Stimulated activated CD8-positive, alpha-beta memory T cell treated with anti-CD3 and anti-CD28 coated beads, Interleukin-4, amount 100 ng/mL, for 48 hours (primary cell): Measurements from ENCODE around the gene ZIM2.
"Not testable (repeated sequence)": the region's sequence is repeated elsewhere in the genome, so short reads cannot be mapped to it uniquely, and the experiment has no call there.

ENCODE experiments used
- DNase-seq: peaks from one replicate; pipeline ENCODE4 v3.0.0-alpha.2; 2020

ZIM2 gene

DNA sequence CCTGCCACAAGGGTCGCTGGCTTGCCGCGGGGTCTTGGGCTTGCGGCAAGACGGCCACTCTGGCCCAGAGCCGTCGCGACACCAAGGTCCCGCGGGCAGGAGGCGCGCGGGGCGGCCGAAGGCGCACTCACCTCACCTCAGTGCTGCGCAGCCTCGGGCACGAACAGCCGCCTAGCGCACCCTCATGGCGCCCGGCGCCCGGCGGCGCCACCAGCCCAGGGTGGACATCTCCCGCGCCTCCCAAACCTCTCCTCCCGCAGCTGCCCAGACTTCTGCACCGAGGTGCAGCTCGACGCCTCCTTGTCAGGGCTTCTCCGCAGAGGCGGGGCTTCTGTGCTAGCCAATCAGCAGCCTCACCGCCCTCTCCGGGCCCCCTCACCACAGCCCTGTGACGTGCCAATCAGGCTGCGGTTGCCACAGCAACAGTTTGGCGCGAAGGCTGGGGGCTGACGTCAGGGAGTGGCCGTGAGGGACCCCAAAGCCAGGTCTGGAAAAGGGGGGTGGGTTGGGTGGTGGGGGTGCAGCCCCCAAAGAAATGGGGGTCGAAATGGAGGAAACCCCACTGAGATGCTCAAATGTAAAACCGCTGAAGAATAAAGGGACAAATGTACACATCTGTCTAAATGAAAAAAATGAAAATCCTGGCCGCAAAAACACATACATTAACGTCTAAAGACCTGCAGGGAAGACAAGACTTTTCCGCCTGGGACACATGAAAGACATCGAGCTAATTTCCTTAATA lies at the start of gene ZIM2, which contains the start of gene PEG3:
Gene ZIM2 (minus strand): TSS at position 276 of the 742 bp plus-strand sequence. CDS start 16,449 bp downstream, outside the sequence.
Gene PEG3 (minus strand): TSS at position 276 of the 742 bp plus-strand sequence. CDS start 16,071 bp downstream, outside the sequence.
- no peak for DNase-seq

- DNase-seq, result no peak
These were observed 44.9 kb upstream of the ZIM2 start for GRCh38 chr19:56885173-56885985.

DNA sequence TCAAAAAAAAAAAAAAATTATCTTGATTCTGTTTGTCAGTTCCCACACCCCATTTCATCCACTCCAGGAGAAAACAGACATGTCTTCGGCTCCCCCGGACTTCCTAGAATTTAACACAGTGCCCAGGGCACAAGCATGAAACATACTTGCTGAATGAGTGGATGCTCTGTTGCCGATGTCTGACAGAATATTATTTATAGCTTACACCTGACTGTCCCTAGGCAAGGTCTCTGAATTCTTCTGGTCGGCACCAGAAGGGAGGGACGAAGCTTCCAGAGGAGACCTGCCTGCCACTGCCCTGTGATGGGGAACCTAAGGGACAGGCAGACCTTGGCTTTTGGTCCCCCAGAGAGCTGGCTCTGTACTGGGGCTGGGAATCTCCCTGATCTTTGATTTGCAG lies 43.9 kb upstream of the ZIM2 start:
- no peak for DNase-seq

DNA sequence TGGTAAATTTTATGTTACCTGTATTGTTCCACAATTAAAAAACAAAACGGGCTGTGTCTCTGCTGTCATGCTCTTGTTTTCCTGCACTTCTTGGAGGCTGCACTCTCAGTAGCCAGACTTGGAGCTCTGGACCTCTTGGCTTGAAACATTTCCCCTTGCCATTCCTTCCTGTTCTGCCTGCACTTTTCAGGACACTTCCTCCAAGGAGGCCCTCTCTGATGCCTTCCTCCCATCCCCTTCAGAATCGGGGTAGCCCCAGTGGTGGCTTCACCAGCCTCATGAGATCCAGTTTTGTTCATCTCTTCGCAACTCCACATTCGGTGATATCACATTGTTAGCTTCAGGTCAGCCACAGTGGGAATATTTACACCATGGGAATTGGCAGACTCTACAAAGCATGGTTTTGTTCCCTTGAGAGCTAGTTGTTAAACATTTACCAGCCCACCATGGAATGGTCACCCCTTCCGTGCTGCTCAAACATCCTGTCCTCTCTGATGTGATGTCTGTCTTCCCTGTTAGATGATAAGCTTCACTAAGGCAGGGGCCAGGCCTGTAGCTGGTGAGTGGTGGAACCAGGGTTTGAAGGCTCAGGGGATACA lies 40.2 kb upstream of the ZIM2 start:
- no peak for DNase-seq

DNA sequence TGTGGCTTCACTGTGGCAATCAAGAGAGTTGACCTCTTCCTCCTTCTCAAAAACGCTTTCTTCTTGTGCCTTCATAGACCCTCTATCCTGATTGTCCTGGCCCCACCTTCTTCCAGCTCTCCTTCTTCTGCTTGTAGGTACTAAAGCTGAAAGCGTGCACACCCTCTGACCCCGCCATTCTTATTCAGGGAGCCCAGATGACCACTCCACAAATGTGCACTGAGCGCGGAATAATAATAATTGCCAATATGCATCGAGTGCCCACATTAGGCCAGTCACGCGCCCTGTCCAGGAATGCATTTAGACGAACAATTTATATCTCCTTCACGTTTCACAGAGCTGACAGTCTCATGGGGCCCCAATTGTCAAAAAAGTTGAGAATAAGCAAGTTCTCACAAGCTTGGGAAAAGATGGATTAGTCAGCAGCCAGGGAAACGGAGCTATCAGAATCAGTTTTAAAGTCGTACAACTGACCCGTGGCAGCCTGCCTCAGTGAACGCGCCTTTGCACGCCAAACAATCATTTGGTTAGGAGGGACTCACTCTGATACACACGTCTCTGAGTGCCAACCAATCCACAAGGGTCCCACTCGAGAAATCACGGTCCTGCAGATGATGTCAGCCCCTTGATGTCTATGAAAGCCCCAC lies 36.7 kb upstream of the ZIM2 start:
- DNase-seq, result no peak

DNA sequence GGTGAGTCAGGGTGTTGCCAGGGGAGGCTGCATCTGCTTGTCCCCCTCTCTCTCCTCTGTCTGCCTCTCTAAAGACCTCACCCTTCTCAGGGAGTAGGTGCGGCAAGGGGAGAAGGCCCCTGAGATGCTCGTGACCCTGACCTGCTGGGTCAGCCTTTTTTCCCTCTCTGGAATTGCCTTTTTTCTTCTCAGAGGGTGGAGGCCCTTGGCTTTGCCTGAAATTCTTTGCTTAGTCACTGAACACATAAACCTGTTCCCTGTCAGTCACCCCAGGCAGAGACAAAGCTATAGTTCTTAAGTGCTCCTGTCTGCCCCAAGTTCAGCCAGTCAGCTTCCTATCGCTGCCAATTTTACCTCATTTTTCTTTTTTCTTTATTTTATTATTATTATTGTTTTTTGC lies 35.2 kb upstream of the ZIM2 start:
- no peak for DNase-seq

GRCh38 chr19:56874530-56874929 lies 34.0 kb upstream of the ZIM2 start:
- DNase-seq, result no peak

DNA sequence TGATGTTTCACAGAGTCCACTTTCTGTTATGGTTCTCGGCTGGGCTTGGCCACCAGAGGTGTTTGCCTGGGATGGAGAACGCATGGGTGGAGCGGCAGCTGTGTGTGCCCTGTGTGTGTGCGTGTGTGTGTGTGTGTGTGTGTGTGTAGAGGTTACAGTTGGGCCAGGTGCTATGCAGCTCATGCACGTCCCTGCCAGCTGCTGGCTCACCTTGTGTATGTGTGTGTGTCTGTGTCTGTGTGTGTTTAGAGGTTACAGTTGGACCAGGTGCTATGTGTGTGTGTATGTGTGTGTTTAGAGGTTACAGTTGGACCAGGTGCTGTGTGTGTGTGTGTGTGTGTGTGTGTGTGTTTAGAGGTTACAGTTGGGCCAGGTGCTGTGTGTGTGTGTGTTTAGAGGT lies 33.0 kb upstream of the ZIM2 start:
- no peak for DNase-seq

GRCh38 chr19:56869886-56870285 lies 29.4 kb upstream of the ZIM2 start:
- DNase-seq, result no peak

DNA sequence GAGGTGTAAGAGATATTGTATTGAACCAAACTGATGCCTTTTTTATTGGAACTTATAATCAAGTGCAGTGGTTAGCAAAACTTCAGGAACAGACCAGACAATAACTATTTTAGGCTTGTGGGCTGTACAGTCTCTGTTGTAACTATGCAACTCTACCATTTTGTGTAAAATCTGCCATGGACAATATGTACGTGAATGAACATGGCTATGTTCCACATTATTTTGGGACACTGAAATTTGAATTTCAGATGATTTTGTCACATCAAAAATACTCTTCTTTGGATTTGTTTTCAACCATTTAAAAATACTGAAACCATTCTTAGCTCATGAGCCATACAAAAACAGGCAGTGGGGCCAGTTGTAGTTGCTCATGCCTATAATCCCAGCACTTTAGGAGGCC lies 27.9 kb upstream of the ZIM2 start:
- no peak for DNase-seq

DNA sequence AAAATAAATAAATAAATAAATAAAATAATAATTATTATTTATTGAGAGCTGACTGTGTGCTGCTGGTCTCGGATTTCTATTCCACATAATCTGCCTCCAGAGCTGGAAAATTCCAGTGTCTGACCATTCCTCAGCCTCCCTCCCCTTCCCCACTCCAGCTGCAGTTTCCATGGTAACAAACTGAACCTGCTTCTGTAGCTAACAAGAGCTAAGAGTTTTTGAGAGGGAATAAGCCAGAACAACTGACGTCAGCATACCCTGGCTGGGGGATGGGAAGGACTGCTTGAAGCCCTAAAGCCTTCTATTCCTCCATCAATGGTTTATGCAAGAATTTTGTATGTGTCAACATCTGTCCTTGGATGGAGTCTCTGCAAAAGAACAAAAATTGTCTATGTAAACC lies 26.0 kb upstream of the ZIM2 start:
- DNase-seq, result no peak

GRCh38 chr19:56864443-56865125 lies 24.1 kb upstream of the ZIM2 start:
- no peak for DNase-seq

DNA sequence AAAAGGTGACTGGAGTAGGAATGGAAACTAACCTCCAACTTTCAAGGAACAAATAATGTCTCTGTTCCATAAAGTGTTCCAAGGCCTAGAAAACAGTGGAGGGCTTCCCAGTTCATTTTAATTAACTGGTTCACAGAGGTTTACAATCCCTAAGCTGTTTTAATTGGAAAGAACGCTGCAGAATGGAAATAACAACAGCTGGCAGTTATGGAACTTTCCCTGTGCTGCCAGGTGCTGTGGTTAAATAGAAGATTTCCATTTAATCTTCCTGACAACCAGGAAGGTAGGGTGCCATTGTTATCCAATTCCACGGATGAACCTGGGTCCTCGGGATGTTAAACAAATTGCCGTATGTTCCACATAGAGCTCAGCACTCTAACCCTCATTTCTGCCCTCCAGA lies 22.2 kb upstream of the ZIM2 start:
- DNase-seq, result no peak

GRCh38 chr19:56860409-56860808 lies 19.9 kb upstream of the ZIM2 start:
- not testable (repeated sequence) for DNase-seq

- no peak for DNase-seq
These were observed 17.5 kb upstream of the ZIM2 start for GRCh38 chr19:56858026-56858425.

DNA sequence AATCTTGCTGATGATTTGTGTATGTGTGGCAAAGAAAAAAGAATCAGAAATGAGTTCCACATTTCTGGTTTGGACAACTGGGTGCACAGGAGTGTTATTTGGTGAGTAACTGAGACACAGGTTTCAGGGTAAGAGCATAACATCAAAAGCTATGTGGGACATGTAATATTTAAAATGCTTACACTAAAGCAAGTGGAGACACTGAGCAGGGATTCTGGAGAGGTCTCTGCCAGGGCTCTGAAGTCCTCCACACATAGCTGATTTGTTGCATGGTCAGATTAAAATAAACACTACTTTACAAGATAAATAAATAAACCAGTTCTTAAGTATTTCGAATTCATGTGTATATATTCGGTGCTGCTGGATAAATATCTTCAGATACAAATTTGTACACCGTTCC lies 16.3 kb upstream of the ZIM2 start:
- no peak for DNase-seq

- DNase-seq, result not testable (repeated sequence)
These were observed 11.8 kb upstream of the ZIM2 start for GRCh38 chr19:56852361-56852760.

- DNase-seq, result no peak
These were observed 7.6 kb upstream of the ZIM2 start for GRCh38 chr19:56848166-56848565.

DNA sequence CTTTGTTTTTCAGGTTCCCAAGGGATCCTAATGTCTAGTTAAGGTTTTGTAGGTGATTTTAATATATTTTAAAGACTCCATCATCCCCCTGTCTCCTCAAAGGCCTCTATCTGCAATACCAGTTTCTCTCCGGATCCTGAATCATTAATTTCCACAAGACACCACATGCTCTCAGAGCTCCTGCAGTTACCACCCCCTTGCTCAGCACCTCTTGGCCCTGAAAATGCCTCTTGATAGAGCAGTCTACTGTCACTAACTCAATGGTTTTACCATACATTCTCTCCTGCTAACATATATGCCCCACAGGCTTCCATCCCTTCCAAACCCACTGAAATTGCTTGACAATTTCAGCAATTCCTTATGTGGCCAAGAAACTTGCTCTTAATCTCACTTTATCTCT lies 1.9 kb upstream of the ZIM2 start:
- no peak for DNase-seq

GRCh38 chr19:56841193-56841543 lies 642 bp upstream of the ZIM2 start:
- no peak for DNase-seq

- DNase-seq, result no peak
These were observed 675 bp downstream of the ZIM2 start for GRCh38 chr19:56839652-56840450.
